ENCODE data around the gene NCOA1.

The NCOA1 gene

DNA sequence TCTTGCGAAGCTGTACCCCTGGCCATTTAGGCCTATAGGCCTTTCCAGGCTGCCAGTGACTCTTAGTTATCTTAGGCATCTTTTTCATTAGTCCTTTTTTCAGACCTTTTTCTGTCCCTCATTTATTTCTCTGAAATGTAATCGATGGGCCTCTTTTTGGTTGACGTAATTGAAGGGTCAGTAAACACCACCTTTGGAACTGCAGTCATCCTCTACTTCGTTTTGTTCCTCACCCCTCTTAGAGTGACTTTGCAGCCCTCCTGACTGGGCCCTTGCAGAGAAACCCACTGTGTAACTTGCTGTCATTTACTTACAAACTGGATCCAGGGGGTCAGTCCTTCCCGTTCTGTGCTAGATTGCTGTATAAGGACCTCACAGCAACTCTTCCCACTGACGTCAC lies 325.4 kb downstream of the NCOA1 start:
- Histone ChIP-seq H3K36me3 (peaks cover 11 to 46% (median 20%) of the 10 kb centered on the region in 3 donors), H3K27me3 (no peaks in the 10 kb centered on the region), H3K27ac (no peak overlapping the region), H3K9me3 (no peaks in the 10 kb centered on the region), H3K4me1 (no peaks in the 10 kb centered on the region), H3K4me3 (no peak overlapping the region)
- intact Hi-C loops (cut with DNase I; ENCODE audit: low total_unique reads): no loop called here
- TF ChIP-seq CTCF (IDR thresholded peaks at IDR 0.05): no peak
- no peak for DNase-seq

DNA sequence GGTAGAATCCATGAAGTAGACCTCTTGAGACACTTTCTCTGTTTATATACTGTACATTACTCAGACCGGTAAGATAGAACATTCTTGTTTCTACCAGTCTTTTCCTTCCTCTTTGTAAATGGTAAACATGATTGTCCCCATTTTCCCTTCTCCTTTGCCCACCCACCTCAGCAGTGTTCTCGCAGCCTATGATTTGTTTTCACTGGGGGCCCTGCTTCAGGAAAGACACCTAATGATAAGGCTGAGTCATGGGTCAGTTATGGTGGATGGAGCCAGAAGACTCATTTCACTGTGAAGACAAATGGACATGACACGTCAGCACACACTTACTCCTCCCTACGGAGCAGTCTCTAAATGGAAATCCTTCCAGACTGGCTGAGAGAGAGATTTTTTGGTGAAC lies 325.8 kb downstream of the NCOA1 start:
- no peak for DNase-seq
- H3K4me3 ChIP-seq: no peak overlapping the region
- H3K36me3 ChIP-seq: peaks cover 11 to 51% (median 25%) of the 10 kb centered on the region in 3 donors
- H3K9me3 ChIP-seq: no peaks in the 10 kb centered on the region
- H3K27me3 ChIP-seq: no peaks in the 10 kb centered on the region
- H3K27ac ChIP-seq: no peak overlapping the region
- TF ChIP-seq CTCF (IDR thresholded peaks at IDR 0.05): no peak
- intact Hi-C loops (cut with DNase I; ENCODE audit: low total_unique reads): no loop called here
- no peaks in the 10 kb centered on the region for H3K4me1 ChIP-seq

GRCh38 chr2:24818721-24819167 lies 327.7 kb downstream of the NCOA1 start:
- no peaks in the 10 kb centered on the region for H3K27me3 ChIP-seq
- peaks cover 17 to 68% (median 43%) of the 10 kb centered on the region in 3 donors for H3K36me3 ChIP-seq
- no peak overlapping the region for H3K4me3 ChIP-seq
- TF ChIP-seq CTCF (IDR thresholded peaks at IDR 0.05): no peak
- H3K4me1 ChIP-seq: no peaks in the 10 kb centered on the region
- DNase-seq: no peak
- intact Hi-C loops (cut with DNase I; ENCODE audit: low total_unique reads): no loop called here
- H3K9me3 ChIP-seq: no peaks in the 10 kb centered on the region
- H3K27ac ChIP-seq: no peak overlapping the region

- intact Hi-C loops (cut with DNase I; ENCODE audit: low total_unique reads): no loop called here
- Histone ChIP-seq H3K9me3 (no peaks in the 10 kb centered on the region), H3K4me1 (no peaks in the 10 kb centered on the region), H3K4me3 (no peak overlapping the region), H3K27me3 (no peaks in the 10 kb centered on the region), H3K36me3 (peaks cover 17 to 74% (median 50%) of the 10 kb centered on the region in 3 donors), H3K27ac (no peak overlapping the region)
- no peak for DNase-seq
- TF ChIP-seq CTCF (IDR thresholded peaks at IDR 0.05): no peak
Observed at GRCh38 chr2:24819442-24820174, 328.6 kb downstream of the NCOA1 start.

- H3K4me1 ChIP-seq: no peaks in the 10 kb centered on the region
- H3K36me3 ChIP-seq: peaks cover 17 to 74% (median 50%) of the 10 kb centered on the region in 3 donors
- no peak overlapping the region for H3K27ac ChIP-seq
- no peak for DNase-seq
- no peak for TF ChIP-seq CTCF (IDR thresholded peaks at IDR 0.05)
- no peak overlapping the region for H3K4me3 ChIP-seq
- H3K27me3 ChIP-seq: no peaks in the 10 kb centered on the region
- no peaks in the 10 kb centered on the region for H3K9me3 ChIP-seq
- intact Hi-C loops (cut with DNase I; ENCODE audit: low total_unique reads): no loop called here
Observed at GRCh38 chr2:24820175-24820513, 329.1 kb downstream of the NCOA1 start.

Measured in tibial artery (tissue), 4 donors.